HL-60 (cell line): ENCODE data around the gene BTG2.

ENCODE experiments used
- POLR2AphosphoS5 ChIP-seq: IDR thresholded peaks from 2 replicates; pipeline ENCODE4 v1.6.1; 2012; ENCODE audit warnings: low read depth
- TF ChIP-seq, protein P1 (sequence below): IDR thresholded peaks from one replicate; pipeline ENCODE4 v1.5.1; 2011; ENCODE audit warnings: low read length, control low read depth, inconsistent platforms; ENCODE audit not compliant: insufficient read depth
- TF ChIP-seq, protein P2 (sequence below): IDR thresholded peaks from 2 replicates; pipeline ENCODE4 v1.6.1; 2012; ENCODE audit warnings: low read depth; ENCODE audit not compliant: insufficient replicate concordance

DNA sequence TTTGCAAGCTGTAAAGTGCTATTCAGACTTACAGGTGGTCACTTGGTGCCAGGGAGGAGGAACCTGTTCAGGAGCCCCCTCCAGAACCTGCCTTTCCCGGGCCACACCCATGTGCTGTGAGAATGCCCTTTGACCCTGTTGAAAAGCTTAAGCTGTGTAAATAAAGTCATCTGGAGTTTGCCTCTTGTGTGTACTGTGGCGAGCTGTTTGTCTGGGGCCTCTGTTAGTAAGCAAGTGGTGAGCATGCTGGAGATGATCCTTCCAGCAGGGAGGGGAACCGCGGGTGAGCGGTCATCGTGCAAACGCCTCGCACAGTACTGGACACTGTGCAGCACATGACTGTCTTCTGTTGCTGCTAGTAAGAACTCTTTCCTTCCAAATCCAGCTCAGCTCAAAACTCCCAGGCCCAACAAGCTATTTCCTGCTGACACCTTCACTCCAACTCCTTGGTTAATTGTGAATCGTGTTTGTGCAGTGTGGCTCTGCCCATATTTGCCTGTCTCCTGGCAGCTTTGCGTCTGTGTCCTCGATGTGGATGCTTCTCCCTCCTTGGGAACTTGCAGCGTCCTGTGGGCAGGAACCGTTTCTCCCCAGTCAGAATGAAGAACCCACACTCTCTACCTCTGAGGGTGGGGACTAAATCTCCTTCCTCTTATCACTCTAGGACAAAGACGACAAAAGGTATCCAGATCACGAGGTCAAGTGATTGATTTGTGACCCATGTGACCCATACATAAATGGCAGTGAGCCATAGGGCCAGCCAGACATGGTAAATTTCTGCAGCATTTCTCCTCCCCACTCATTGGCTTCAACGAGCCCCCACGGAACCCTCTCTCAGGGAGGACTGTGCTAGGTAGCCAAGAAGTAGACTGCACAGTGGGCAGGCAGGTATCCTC, 13.9 kb upstream of the BTG2 start:
- TF ChIP-seq, protein P1, sequence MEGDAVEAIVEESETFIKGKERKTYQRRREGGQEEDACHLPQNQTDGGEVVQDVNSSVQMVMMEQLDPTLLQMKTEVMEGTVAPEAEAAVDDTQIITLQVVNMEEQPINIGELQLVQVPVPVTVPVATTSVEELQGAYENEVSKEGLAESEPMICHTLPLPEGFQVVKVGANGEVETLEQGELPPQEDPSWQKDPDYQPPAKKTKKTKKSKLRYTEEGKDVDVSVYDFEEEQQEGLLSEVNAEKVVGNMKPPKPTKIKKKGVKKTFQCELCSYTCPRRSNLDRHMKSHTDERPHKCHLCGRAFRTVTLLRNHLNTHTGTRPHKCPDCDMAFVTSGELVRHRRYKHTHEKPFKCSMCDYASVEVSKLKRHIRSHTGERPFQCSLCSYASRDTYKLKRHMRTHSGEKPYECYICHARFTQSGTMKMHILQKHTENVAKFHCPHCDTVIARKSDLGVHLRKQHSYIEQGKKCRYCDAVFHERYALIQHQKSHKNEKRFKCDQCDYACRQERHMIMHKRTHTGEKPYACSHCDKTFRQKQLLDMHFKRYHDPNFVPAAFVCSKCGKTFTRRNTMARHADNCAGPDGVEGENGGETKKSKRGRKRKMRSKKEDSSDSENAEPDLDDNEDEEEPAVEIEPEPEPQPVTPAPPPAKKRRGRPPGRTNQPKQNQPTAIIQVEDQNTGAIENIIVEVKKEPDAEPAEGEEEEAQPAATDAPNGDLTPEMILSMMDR = no peak
- TF ChIP-seq, protein P2, sequence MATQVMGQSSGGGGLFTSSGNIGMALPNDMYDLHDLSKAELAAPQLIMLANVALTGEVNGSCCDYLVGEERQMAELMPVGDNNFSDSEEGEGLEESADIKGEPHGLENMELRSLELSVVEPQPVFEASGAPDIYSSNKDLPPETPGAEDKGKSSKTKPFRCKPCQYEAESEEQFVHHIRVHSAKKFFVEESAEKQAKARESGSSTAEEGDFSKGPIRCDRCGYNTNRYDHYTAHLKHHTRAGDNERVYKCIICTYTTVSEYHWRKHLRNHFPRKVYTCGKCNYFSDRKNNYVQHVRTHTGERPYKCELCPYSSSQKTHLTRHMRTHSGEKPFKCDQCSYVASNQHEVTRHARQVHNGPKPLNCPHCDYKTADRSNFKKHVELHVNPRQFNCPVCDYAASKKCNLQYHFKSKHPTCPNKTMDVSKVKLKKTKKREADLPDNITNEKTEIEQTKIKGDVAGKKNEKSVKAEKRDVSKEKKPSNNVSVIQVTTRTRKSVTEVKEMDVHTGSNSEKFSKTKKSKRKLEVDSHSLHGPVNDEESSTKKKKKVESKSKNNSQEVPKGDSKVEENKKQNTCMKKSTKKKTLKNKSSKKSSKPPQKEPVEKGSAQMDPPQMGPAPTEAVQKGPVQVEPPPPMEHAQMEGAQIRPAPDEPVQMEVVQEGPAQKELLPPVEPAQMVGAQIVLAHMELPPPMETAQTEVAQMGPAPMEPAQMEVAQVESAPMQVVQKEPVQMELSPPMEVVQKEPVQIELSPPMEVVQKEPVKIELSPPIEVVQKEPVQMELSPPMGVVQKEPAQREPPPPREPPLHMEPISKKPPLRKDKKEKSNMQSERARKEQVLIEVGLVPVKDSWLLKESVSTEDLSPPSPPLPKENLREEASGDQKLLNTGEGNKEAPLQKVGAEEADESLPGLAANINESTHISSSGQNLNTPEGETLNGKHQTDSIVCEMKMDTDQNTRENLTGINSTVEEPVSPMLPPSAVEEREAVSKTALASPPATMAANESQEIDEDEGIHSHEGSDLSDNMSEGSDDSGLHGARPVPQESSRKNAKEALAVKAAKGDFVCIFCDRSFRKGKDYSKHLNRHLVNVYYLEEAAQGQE = no peak
- TF ChIP-seq POLR2AphosphoS5 = no peak
